HK-2 (cell line): ENCODE data around the gene EDIL3.
"Not testable (repeated sequence)": the region's sequence is repeated elsewhere in the genome, so short reads cannot be mapped to it uniquely, and the experiment has no call there.

Source experiments
- DNase-seq: peaks from one replicate; pipeline ENCODE4 v3.0.0-alpha.2; 2018; ENCODE audit not compliant: unreplicated experiment

EDIL3 gene

GRCh38 chr5:84063041-84063440 lies 321.6 kb downstream of the EDIL3 start:
- DNase-seq, result no peak

- DNase-seq, result no peak
Measured at GRCh38 chr5:84059672-84060071, 325.0 kb downstream of the EDIL3 start.

- no peak for DNase-seq
Measured at GRCh38 chr5:84058561-84058960, 326.1 kb downstream of the EDIL3 start.

- no peak for DNase-seq
Measured at GRCh38 chr5:84057211-84057610, 327.5 kb downstream of the EDIL3 start.

GRCh38 chr5:84045964-84046363 lies 338.7 kb downstream of the EDIL3 start:
- no peak for DNase-seq

GRCh38 chr5:84036842-84037241 lies 347.8 kb downstream of the EDIL3 start:
- no peak for DNase-seq

GRCh38 chr5:84032324-84032723 lies 352.4 kb downstream of the EDIL3 start:
- no peak for DNase-seq

- no peak for DNase-seq
Measured at GRCh38 chr5:84028093-84028492, 356.6 kb downstream of the EDIL3 start.

DNA sequence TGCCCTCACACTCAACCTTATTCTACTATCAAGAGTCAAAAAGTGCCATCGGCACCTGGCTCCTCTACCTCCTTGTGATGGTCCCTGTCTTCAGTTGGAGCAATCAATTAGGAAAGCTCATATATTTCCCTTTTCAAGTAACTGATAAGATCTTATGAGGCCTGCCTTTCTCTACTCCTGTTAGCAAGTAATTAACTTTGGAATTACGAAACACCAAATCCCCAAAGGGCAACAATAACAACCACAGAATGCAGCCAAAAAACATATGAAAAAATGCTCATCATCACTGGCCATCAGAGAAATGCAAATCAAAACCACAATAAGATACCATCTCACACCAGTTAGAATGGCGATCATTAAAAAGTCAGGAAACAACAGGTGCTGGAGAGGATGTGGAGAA lies 366.2 kb downstream of the EDIL3 start:
- not testable (repeated sequence) for DNase-seq

- no peak for DNase-seq
Measured at GRCh38 chr5:84017523-84018172, 367.0 kb downstream of the EDIL3 start.

- no peak for DNase-seq
Measured at GRCh38 chr5:84016085-84016484, 368.6 kb downstream of the EDIL3 start.

- no peak for DNase-seq
Measured at GRCh38 chr5:84014966-84015365, 369.7 kb downstream of the EDIL3 start.

DNA sequence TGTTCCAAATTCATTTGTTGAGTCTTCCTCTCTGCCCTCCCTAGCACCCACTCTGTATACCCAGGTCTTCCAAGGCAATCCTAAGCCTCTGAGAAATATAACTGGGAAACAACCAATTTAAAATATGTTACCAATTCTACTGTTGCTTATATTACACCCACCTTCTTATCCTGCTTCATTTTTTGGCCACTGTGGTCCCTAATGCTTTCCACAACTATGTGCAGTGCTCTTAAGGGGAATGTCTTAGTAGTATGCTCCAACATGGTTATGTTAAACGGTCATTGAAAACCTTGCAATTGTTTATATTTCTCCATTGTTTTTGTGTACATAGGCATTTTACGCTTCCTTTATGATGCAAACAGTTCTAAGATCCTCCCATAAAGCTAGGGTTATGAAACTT lies 390.9 kb downstream of the EDIL3 start:
- DNase-seq, result no peak

DNA sequence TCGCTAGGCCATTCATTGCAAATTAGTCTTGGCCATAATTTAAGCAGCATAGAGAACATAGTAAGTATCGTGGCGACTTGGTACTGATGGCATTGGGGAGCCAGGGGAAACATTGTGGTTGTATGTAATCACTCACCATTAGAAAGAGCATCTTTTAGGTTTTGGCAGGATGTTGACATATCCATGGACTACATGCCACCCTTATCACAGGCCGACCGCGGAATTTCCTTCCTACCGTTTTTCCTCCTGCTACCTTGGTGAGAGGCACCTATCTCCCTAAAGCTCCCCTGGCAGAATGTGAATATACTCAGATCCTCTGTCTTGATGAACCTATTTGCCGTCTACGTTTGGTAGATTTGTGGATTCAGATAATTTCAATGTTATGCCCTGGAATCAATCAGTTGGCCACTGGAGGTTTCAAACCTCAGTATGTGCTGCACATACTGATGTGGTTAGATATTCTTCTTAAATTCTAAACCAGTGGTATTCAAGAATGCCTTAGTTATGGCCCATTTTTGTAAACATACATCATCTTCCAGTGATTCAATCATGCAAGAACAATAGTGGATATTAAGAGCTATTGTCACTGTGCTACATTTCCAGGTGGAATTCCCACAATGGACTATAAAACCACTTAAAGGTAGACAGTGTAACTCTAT lies 393.0 kb downstream of the EDIL3 start:
- DNase-seq, result no peak

DNA sequence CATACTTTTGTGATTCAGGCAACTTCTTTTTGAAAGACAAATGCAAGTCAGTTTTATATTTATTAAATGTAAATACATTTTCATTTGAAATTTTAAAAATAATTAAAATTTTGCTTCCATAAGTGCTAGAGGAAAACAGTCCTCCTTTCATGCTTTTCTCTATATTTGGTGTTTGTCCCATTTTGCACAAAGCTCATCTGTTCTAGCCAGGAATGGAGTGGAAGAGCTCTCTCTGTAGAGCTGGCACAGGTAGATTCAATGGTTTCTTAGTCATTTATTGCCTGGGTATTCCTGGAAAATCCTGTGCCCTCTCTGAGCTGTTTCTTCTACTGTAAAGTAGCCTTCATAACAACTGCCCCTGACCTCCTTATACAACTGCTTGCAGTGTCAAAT lies 396.4 kb downstream of the EDIL3 start:
- DNase-seq, result no peak

DNA sequence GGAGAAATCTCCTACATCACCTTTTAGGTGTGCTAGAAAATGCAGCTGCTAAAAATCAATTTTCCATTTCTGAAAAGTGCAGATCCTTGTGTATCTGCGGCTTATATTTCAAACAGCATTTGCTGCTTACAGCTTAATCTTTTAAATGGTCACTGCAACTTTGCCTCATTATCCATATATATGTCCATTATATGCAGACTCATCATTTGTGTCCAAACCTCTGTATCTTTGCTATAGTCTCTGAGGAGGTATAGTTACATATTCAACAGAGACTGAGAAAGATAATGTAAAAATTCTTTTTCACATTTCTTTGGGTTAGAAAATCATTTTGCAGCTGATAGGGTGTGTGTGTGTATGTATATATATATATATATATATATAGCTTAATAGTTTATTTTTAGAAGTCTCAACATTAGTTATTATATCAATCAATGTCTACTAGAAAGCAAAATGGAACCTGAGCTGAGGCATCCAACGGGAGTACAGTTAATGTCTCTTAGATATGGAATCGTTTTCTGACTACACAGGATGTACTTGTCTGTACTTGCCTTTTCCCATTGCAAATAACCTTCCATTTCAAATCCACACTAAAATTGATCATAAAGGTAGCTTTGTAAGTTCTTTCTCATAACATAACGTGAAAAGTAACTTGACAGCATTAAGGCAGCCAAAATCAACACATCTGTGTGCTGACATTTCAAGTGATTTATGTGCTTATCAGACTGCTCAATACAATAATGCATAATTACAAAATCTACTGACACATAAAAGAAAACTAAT lies 397.0 kb downstream of the EDIL3 start:
- DNase-seq, result no peak

GRCh38 chr5:83983852-83984251 lies 400.8 kb downstream of the EDIL3 start:
- DNase-seq, result no peak

- no peak for DNase-seq
Measured at GRCh38 chr5:83973925-83974815, 410.5 kb downstream of the EDIL3 start.

DNA sequence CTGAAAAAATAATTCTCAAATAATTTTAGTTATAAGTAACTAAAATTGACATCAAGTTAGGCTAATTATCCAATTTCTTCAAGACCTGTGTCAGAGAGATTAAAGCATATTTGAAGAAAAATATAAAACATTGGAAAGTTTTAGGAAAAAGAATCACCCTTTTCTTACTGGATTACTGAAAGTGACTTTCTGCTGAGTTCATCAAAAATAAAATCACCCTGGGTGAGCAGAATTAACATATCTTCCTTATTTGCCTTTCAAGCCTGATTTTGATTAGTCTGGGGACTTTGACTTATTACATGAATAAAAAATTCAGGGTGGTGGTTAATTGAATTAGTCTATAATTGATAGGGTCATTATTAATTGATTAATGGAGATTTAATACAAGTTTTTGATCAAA lies 411.8 kb downstream of the EDIL3 start:
- no peak for DNase-seq

DNA sequence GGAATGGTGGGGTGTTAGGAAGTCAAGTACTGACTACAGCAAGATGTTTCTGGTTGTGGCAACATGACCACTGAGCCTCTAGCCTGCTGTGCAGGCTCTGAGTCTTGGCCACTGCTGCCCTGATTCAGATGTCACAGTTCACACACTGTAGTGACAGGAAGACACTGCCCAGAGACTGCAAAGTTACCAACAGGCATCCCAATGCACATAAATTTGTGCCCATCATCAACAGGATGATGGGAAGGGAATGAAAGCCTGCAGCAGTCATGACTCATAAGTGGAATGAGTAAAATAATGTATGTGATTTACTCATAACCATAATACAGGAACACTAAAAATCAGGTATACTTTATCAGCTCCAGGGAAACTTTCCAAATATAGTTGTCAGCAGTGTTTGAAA lies 412.4 kb downstream of the EDIL3 start:
- DNase-seq, result no peak

- no peak for DNase-seq
Measured at GRCh38 chr5:83967417-83967816, 417.3 kb downstream of the EDIL3 start.

GRCh38 chr5:83965441-83965840 lies 419.2 kb downstream of the EDIL3 start:
- DNase-seq, result no peak
